Activated CD4-positive, alpha-beta T cell treated with anti-CD3 and anti-CD28 coated beads for 1 hour (primary cell): ENCODE results near the gene WDR3.
A peak's percentile ranks its signal among the peaks of the same experiment; 100 is the strongest.
"Not testable (repeated sequence)": the region's sequence is repeated elsewhere in the genome, so short reads cannot be mapped to it uniquely, and the experiment has no call there.

Experiments
- DNase-seq: peaks from one replicate; pipeline ENCODE4 v3.0.0-alpha.2; 2020

The WDR3 gene

DNA sequence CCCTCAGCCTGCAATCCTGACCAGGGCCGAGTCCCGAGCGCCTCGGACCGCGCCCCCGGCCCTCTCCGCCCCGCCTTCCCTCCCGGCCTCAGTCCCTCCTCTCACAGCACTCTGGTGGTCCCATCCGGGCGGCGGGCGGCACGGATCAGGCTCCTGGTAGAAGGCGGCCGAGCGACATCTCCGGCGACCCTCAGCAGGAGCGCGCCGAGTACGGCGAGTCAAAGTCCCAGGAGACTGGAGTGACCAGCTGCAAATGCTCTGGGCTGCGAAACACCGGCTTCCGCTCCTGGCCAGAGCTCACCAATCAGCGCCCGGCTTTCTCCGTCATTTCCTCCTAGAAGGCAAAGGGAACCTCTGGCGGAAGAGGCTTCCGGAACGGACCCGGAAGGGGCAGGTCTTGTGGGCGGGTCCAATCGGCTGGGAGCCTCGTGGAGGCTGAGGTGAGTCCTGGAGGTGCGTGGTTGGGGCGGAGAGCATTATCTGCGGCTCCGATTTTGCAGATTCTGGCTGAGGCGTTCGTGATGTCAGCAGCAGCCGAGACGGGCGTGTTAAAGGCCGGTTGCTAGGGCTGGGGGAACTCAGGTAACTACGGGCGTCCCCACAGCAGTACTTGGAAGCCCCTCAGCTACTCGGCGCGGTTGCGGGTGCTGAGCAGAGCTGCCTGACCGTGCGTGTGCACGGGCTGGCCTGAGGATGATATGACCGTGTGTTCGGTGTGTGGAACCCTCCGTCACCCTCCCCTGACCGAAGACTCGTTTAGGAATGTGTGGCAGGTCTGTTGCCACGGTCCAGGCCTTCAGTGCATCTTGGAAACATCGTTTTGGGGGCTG lies at the start of gene WDR3, which contains the start of gene GDAP2:
Gene WDR3 (plus strand): TSS at position 397 of the 830 bp plus-strand sequence. CDS start 3,581 bp downstream, outside the sequence.
Gene GDAP2 (minus strand): TSS at position 279 of the 830 bp plus-strand sequence. CDS start 9,264 bp downstream, outside the sequence.
- peak; percentile 90 for DNase-seq

DNA sequence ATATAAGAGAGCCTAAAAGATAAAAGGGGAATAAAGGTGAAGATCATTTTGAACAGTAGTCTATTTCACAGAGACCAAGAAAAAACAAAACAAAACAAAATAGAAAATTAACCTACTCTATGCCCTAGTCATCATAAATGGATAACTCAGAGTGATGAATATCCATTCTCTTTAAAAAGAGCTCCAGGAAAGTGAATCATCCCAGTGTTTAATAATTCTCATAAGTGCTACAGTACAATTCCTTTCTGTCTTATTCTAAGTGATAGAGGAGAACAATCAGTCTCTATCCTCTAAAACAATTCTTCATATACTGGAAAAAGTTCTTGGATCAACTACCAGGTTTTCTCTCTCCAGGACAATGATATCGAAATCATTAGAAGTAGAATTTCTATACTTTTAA lies 45.9 kb upstream of the WDR3 start:
- DNase-seq: no peak

DNA sequence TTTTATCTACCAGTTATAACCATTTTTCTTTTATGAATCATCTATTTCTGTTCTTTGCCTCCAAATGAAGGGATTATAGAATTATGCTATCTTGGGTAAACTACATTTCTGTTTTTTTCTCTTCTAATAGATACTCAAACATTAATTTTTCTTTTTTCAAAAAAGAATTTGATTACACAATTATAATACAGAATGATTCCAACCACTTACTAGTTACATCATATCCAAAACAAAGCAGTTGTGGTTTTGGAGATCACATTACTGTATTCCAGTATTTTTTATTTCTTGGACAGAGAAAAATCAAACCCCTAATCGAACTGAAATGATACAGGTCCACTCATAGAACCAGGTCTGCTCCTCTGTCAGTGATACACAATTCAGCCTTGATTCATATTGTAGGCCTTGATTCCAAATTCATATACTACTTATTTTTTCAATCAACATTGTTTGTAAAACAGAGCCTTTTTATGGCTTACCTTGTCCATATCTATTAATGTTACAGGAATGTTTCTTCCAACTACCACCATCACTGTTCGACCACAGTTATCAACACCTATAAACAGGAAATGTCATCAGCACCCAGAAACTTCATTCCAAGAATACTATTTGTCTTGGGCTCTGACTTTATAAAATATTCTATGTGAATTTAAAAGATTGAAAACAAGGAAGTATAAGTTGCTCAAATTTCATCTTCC lies 43.3 kb upstream of the WDR3 start:
- no peak for DNase-seq

DNA sequence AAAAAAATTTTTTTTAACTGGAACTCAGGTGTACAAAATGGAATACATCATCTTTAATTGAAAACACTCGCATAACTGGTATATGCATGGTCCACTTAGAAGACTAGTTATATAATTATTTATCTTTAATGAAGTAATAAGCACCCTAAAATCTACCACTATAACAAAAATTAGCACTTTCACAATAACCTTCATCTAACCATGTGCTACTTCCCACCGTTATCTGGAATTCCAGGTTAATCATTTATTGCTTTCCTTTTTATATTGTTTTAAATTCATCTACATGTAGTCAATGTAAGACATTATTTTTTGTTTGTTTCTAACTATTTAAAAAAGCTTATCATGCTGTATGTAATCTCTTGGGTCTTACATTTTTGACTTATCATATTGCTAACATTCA lies 39.1 kb upstream of the WDR3 start:
- no peak for DNase-seq

DNA sequence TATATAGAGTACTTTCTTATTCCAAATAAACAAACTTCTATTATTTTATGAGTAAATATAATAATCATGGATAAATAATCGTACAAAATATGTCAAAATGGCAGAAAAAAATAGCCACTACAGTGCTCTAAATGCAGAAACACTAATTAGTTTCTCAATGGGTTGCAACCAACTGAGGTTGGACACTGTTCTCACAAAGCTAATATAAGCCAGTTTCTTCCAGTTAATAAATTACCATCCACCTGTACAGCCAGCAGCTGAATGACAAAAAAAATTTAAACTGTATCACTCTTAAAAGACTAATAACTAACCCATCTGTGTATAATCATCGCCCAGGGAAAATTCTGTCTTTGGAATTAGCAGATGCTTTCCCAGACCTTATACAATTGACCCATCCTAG lies 37.0 kb upstream of the WDR3 start:
- DNase-seq: no peak

DNA sequence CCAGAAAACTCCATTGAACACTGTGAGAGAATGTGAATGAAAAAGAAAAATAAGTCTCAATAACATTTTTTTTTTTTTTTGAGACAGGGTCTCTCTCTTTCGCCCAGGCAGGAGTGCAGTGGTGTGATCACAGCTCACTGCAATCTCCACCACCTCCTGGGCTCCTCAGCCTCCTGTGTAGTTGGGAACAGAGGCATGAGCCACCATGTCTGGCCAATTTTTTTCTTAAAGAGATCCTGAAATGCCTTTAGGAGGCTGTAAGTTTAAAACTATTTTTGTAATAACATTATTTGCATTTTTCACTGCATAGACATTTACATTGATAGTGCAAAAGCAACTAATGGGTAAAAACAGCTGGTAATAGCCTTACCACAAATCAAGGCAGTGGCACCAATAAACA lies 35.5 kb upstream of the WDR3 start:
- no peak for DNase-seq

DNA sequence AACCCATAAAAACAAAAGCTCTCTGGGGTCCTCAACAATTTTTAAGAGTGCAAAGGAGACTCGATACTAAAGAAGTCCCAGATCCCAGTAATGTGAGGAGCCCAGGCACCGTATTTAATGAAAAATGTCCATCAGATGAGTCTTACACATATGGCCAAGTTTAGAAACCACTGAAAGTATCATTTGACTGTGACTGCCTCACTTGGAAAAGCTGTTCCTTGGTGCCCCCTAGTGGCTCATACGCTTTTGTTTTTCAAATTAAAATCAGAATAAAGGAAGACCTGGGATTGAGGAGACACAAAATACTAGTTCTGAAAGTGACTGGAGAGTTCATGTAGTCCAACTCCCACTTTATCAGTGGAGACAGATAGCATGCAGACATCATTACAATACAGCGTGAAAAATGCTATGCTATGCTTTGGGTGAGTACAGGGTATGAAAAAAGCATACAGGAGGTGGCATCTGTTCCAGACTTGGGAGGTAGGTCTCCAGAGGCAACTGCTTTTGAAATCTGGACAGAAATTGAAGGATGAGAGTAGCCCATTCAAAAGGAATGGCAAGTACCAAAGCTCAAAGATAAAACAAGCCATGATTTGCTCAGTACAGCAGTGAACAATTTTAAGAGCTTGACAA lies 33.9 kb upstream of the WDR3 start:
- peak; percentile 12 for DNase-seq

DNA sequence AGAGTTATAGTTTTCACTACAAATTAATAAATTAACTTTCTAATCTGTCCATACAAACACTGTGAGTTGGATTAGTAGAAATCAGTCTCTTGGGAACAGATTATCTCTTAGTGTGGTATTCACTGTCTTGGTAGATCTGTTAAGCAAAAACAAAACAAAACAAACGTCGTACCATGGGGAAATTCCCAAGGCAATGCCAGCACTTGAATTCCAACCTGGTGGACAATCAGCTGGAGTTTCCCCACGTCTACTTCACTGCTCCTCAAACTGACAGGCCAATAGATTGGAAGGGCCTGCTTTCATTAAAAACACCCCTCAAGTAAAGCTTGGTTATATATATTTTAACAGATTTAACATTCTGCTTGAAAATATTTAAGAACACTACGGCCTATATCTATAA lies 32.0 kb upstream of the WDR3 start:
- DNase-seq: no peak

DNA sequence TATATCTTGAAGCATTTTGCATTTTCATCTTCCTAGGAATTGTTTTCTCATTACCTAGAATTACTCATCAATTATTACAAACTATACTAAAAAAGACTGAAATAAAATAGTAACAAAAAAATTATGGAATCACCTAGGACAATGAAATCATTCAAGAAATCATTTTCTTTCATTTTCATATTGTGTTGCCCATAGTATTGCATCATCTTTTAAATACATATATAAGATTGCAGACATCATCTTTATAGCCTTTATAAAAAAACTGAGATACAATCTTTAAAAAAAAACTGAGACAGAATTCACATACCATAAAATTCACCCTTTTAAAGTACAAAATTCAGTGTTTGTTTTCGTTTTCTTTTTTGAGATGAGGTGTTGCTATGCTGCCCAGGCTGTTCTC lies 29.7 kb upstream of the WDR3 start:
- DNase-seq: no peak

DNA sequence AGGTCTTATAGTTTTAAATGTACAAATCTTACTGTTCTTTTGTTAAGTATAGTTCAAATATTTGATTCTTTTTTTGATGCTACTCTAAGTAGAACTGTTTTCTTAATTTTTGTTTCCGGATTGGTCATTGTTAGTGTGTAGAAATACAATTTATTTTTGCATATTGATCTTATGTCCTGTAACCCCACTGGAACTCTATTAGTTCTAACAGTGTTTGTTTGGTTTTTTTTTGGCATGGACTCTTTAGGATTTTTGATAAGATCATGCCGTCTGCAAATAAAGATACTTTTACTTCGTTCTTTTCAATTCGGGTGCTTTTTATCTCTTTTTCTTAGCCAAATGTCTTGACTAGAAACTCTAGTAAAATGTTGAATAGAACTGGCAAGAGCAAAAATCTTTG lies 26.6 kb upstream of the WDR3 start:
- DNase-seq: no peak

DNA sequence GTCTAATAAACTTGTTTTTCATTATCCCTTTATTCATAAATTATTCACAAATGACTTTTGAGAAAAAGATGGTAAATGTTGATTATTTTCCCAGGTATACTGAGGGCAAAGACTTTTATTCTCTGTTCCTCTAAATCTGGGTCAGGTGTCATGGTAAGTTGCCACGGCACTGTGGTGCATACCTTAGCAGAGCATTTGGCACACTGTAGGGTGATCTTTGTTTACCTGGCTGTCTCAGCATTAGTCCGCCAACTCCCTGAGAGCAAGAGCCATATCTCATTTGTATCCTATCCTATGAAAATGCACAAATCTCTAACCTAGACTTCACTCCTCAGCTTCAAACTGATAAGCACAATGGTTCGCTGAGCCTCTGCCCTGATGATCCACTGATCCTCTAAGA lies 25.1 kb upstream of the WDR3 start:
- DNase-seq: no peak

DNA sequence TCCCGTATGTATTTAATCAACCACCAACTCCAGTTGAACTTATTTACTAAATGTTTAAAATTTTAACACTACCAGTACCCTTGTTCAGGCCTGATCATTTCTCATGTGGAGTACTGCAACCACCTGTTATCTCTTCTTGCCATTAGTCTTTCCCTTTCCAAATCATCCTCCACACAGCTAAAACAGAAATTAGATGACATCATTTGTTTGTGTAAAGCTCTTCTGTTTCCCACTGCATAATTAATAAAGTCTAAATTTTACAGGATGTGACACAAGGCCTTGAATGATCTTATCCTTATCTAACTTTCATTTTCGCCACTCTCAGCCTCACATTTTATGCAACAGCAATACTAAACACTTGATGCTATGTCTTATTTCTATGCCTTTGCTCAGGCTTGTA lies 24.5 kb upstream of the WDR3 start:
- DNase-seq: no peak

DNA sequence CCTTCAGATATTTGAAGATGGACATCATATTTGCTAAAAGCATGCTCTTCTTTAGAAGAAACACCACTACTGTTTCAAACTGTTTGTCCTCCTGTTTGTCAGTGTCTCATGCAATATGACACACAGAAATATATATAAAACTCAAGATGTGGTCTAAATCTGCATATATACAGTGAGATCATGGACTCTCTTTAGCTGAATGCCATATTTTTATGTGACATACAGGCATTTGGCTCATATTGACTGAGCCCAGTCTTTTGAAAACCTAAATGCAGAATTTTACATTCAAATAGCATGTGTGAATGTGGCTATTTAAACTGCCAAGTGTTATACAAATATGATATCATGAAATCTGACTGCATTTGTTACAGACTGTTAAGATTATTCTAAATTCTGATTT lies 18.5 kb upstream of the WDR3 start:
- no peak for DNase-seq

DNA sequence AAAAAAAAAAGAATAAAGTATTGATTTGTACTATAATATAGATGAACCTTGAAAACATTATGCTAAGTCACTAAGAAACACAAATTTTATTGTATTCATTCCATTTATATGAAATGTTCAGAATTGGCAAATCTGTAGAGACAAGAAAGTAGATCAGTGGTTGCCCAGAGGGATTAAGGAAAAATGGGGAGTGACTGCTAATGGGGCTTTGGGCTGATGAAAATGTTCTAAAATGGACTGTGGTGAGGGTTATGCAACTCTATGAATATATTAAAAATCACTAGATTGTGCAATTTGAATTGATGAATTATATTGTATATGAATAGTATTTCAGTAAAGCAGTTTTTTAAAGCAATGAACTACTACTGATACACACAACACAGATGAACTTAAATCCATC lies 10.2 kb upstream of the WDR3 start:
- no peak for DNase-seq

DNA sequence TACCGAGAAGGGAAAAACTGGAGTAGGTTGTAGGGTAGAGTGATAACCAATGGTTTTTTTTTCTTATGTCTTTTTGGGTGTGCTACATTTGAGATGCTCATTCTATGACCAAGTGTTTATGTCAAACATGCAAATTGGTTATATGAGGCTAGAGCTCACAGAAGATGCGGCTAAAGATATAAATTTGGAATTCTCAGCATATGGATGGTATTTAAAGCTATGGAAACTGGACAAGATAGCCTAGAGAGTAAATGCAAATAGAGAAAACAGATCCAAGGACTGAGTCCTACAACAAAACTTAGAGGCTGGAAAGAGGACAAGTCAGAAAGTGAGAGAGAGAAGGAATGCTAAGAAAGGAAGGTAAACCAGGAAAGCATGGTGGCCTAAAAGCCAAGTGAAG lies 7.5 kb upstream of the WDR3 start:
- no peak for DNase-seq

DNA sequence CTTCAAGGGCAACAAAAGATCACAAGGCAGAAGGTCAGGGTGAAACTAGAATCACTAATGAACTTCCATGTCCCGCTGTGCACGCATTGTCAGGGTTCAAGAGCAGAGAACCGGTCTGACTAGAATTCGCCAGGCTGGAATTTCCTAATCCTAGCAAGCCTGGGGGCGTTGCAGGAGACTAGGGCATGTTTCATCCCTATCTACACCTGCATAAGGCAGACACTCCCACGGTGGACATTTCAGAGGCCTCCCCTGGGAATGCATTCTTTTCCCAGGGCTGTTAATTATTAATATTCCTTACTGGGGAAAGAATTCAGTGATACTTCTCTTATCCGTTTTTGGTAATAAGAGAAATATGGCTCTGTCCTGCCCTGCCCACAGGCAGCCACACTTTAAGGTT lies 6.8 kb upstream of the WDR3 start:
- DNase-seq: not testable (repeated sequence)

DNA sequence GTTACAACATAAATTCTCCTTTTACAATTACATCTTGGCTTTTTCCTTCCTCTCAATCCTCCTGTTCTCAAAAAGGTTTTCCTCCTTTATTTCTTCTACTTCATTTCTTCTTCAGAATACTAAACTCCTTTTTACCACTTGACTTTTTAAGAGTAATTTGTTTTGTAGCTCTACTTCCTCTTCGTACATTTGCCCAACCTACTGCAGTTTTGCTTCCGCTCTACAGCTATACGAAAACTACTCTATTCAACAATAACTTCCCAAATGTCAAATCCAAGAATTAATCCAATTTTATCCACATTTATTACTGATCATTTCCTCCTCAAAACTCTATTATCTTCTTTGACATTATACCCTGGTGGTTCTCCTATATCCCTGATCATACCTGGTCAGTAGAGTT lies 3.6 kb upstream of the WDR3 start:
- no peak for DNase-seq

DNA sequence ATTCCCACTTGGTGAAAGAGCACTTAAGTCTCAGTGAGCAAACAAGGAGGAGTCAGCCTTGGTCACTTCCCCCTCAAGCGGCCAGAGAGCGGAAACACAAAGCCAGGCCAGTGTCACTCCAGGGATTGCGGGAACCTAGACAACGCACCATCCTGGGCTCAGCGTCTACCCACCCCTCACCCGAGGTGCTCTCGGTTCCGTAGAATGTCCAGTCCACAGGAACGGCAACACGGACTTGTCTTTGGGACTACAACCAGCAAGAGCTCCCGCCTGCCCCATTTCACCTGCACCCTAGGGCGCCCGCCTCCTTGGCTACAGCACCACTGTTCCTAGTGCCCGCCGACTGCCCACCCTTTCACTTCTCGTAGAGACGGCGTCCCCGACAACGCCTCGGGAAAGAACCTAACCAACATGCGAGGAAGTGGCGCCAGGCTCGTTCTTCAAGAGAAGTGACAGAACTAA lies 627 bp upstream of the WDR3 start:
- peak; percentile 16 for DNase-seq

DNA sequence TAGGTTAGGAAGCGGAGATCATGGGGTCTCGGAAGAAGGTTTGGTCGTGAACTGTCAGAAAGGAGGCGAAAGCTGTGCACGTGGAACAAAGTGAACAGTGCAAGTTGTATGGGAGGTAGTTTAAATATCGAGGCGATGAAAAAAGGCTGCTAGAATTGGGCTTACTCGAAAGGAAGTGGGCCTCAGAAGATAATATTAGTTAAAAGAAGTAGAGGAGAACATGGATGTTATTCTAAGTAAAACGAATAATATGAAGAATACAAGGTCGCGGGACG lies 571 bp downstream of the WDR3 start:
- no peak for DNase-seq

DNA sequence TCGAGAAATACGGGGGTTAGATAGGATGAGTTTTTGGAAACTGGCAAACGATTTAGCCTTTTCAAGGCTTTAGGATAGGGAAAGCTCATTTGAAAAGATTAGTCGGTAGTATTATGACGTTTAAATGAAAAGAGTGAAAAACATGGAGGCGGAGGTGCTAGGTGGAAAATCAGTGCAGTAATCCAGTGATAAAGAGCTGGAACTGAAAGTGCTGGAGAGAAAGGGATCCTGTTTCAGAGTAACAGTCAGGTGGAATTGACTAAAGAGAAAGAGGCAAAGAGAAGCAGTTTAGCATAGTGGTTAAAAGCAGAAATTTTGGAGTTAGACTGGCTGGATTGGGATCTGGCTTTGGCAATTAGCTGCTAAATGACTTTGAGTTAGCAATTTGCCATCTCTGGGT lies 945 bp downstream of the WDR3 start:
- DNase-seq: no peak

DNA sequence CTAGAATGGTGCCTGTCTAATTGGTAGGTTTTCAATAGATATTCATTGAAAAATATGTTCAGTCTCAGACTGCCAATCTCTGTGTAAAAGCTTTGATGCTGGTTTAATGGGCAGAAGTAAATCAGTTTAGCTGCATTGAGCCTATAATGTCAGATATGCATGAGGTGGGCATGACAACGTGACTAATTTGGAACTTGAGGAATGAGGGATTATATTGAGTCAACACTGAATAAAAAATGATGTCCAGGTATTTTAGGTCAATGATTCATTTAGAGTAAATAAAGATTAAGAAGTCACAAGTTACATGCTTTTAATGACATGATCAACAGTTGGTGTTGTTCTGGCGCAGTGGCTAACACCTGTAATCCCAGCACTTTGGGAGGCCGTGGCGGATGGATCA lies 3.0 kb downstream of the WDR3 start:
- DNase-seq: no peak

DNA sequence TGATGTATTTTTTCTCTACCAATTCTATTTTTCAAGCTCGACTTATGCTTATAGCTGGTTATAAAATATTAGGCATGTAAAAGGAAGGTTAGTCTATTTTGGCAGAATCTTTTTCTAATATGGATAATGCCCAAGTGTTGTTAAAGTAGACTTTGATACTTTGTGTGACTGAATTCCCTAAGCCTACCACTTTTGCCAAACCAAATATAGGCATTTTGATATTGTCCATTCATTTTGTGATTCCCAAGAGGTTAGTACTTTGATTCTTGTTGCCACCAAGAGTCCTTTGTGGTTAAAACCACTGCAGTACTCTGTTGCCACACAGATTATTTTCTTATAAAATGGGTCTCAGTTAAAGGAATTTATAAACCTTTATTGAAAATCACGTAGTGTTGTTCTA lies 4.2 kb downstream of the WDR3 start:
- no peak for DNase-seq

DNA sequence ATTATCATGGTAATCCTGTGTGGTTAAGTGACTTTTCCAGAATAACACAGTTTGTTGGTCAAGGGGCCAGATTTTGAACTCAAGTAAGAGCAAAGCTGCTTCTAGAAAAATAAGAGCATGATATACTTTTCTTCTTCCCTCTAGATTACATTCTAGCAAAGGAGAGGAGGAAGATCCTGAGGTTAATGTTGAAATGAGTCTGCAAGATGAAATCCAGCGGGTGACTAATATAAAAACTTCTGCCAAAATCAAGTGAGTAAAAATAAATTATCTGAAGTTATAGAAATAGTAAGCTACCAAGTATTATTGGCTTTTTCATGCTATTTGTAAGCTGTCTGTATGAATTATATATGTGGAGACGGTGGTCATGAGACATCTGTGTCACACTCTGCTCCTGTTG lies 12.8 kb downstream of the WDR3 start:
- no peak for DNase-seq

DNA sequence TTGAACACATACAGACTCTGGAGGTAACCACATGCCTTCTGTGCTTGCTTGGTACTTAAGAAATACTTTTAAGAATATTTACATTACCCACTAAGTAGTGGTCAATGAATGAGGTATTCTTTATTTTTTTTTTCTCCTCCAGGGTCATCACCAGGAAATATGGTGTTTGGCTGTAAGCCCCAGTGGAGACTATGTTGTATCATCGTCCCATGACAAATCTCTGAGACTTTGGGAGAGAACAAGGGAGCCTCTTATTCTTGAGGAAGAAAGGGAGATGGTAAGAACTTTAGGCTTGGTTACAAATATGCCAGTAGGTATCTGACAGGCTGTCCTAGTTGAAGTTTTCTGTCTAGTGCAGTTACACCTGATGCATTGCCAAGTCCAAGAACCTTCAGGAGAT lies 22.8 kb downstream of the WDR3 start:
- no peak for DNase-seq
